HUES64 (cell line): ENCODE measurements around the gene BMP7.

Source experiments
- H3K27ac ChIP-seq: 2 replicates; pipeline ENCODE4 v1.7.0; 2013; ENCODE audit warnings: low read depth, low read length, inconsistent platforms
- H3K27me3 ChIP-seq: 2 replicates; pipeline ENCODE4 v1.6.1; 2013; ENCODE audit warnings: mild to moderate bottlenecking, low read length; ENCODE audit not compliant: insufficient read depth
- H3K36me3 ChIP-seq: 2 replicates; pipeline ENCODE4 v1.6.1; 2013; ENCODE audit warnings: mild to moderate bottlenecking, low read length; ENCODE audit not compliant: insufficient read depth
- H3K4me1 ChIP-seq: 2 replicates; pipeline ENCODE4 v1.6.1; 2013; ENCODE audit warnings: mild to moderate bottlenecking, low read length, moderate library complexity; ENCODE audit not compliant: insufficient read depth
- H3K4me3 ChIP-seq: 2 replicates; pipeline ENCODE4 v1.5.1; 2013; ENCODE audit warnings: mild to moderate bottlenecking, low read length, moderate library complexity
- H3K9ac ChIP-seq: 2 replicates; pipeline ENCODE4 v1.6.1; 2013; ENCODE audit warnings: mild to moderate bottlenecking, low read depth, low read length
- H3K9me3 ChIP-seq: 2 replicates; pipeline ENCODE4 v1.6.1; 2013; ENCODE audit warnings: low read depth, low read length; ENCODE audit not compliant: insufficient read depth
- WGBS: fragments of 150-250, 120-280 bp; methylation state at CpG from one replicate; pipeline ENCODE4 v1.1.7; 2013; ENCODE audit warnings: missing lambda C conversion rate; 5-methylcytosine and 5-hydroxymethylcytosine counted together

BMP7 gene

DNA sequence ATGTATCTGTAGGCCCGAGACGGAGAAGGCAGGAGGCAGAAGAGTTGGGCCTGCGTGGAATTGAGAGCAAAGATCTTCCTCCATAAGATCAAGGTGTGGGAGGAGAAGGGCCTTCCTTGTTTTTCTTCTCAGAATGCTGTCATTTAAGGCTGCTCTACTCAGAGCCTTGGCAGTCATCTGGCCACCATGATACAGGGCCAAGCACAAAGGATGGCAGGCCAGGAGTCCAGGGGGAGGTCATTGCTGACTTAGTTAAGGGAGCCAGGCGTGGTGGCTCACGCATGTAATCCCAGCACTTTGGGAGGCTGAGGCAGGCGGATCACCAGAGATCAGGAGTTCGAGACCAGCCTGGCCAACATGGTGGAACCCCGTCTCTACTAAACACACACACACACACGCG, 137.1 kb downstream of the BMP7 start:
- Histone ChIP-seq H3K4me1 (peaks cover 16% of the 10 kb centered on the region), H3K9me3 (no peaks in the 10 kb centered on the region), H3K9ac (no peak overlapping the region), H3K36me3 (no peaks in the 10 kb centered on the region), H3K4me3 (no peak overlapping the region), H3K27me3 (no peaks in the 10 kb centered on the region), H3K27ac (no peak overlapping the region)
- 98% methylated on average over 10 of the region's 10 CpGs for WGBS

DNA sequence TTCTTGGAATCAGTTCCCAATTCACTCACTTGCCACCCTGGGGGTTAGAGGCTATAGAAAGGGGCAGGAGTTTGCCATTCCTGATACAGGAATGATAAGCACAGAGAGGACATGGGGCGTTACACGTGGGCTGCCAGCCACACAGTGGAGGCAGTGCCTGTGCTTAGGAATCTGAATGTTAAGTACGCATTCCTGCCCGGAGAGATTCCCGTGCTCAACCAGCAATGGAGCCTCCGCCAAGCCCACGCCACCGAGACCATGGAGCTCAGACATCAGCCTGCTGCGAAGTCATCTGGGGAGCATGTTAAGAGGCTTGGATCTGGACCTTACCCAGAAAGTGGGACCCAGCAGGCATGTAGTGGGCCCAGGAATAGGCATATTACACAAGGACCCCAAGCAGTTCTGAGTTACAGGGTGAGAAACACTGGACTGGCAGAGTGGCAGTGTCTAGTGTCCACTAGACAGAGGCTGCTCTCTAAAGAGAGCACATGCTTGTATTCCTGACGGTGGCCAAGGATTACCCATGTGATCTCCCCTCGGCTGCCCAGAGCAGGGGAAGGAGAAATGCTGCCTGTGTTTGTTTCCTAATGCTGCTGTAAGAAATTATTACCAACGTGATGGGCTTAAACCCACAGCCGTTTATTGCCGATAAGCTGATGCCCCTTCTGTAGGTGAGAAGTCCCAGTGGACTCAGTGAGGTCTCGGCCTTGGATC, 138.2 kb downstream of the BMP7 start:
- Histone ChIP-seq H3K9me3 (no peaks in the 10 kb centered on the region), H3K4me3 (no peak overlapping the region), H3K27ac (no peak overlapping the region), H3K36me3 (no peaks in the 10 kb centered on the region), H3K4me1 (peaks cover 16% of the 10 kb centered on the region), H3K27me3 (no peaks in the 10 kb centered on the region), H3K9ac (no peak overlapping the region)
- 82% methylated on average over 15 of the region's 15 CpGs for whole genome bisulfite sequencing

DNA sequence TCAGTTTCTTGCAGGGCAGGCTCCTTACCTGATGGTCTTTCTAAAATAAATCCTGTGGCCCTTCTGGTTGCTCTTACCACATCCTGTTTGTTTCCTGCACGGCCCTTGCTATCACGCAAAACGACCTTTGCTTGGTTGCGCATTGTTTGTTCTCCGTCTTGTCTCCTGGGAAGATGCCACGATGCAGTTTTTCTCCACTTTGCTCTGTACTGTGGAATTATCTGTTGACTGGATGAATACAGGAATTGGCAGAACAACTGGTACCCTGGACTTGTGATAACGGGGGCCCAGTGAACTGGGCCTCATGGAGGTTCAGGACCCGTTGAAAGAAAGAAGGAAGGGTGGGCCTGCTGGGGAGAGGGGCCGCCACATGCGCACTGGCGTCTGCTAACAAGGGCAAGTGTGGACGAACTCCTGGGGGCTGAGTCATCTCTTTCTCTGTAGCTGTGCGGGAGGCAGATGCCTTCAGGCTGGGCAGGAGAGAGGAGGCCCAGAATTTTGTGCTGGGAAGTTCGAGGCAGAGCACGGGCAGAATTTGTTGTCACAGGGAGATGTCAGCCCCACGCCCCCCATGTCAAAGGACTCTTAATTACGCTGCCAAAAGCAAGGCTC, 139.9 kb downstream of the BMP7 start:
- Histone ChIP-seq H3K9me3 (no peaks in the 10 kb centered on the region), H3K4me3 (no peak overlapping the region), H3K36me3 (no peaks in the 10 kb centered on the region), H3K27ac (no peak overlapping the region), H3K27me3 (no peaks in the 10 kb centered on the region), H3K9ac (no peak overlapping the region), H3K4me1 (peaks cover 16% of the 10 kb centered on the region)
- 77% methylated on average over 17 of the region's 17 CpGs for WGBS

DNA sequence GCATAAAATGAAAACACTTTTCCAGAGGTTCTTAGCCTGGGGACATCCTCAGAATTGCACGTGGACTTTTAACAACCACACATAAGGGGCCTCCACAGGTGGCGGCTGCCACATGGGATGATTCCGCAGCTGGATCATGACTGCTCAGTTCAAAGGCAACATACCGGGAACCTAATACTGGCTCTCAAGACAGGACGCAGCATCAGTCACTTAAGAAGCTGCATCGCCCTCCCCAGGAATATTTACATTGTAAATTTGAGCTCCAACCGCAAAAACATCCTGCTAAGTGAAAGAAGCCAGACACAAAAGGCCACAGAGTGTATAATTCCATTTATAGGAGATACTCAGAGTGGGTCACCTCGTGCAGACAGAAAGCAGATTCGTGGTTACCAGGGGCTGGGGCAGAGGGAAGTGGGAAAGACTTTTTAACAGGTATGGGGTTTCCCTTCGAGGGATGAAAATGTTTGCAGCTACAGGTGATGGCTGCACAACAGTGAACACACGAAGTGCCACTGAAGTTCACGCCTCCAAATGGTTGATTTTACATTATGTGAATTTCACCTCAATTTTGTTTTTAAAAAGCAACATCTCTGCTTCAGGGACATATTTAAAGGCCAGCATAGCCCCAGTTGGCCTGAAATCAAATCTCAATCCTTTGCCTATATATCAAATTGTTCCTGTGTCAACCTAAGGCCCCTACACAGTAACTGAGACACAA, 141.5 kb downstream of the BMP7 start:
- Histone ChIP-seq H3K27me3 (no peaks in the 10 kb centered on the region), H3K9me3 (no peaks in the 10 kb centered on the region), H3K4me1 (peaks cover 16% of the 10 kb centered on the region), H3K36me3 (no peaks in the 10 kb centered on the region), H3K4me3 (no peak overlapping the region), H3K27ac (no peak overlapping the region), H3K9ac (no peak overlapping the region)
- 49% methylated on average over 12 of the region's 12 CpGs for WGBS

DNA sequence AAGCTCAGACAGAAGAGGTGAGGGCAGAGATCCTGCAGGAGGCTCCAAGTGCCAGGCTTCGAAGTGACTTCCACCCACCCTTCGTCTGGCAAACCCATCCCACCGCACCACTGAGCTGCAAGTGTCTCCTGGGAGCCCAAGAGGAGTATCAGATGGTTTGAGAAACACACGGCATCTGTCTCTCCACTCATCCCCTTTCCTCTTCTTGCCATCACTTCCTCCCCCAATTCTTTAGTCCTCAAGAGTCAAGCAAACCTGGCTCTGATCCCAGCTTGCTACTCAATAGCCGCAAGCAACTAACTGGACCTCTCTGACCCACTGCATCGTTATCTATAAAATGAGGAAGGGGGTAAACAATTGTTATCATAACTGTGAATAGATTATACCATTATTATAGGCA, 142.1 kb downstream of the BMP7 start:
- no peaks in the 10 kb centered on the region for H3K27me3 ChIP-seq
- H3K4me1 ChIP-seq: peaks cover 16% of the 10 kb centered on the region
- no peak overlapping the region for H3K9ac ChIP-seq
- H3K4me3 ChIP-seq: no peak overlapping the region
- no peak overlapping the region for H3K27ac ChIP-seq
- no peaks in the 10 kb centered on the region for H3K9me3 ChIP-seq
- H3K36me3 ChIP-seq: no peaks in the 10 kb centered on the region
- WGBS: 95% methylated on average over 6 of the region's 6 CpGs

DNA sequence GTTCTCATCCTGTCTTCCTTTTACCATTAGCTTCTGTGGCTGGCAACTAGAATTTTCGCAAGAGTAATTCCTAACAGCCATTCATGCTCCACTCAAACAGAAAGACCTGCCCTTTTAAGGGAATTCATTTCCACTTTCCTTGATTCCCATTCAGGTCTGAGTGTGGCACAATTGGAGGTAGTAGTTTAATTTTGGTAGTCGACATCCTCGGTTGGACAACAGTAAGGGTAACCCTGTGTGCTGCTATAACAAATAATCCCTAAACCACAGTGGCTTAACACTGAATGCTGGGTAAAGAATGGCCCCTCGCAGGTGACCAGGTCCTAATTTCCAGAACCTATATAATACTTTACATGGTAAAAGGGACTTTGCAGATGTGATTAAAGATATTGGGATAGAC, 142.9 kb downstream of the BMP7 start:
- Histone ChIP-seq H3K9ac (no peak overlapping the region), H3K27ac (no peak overlapping the region), H3K4me3 (no peak overlapping the region), H3K27me3 (no peaks in the 10 kb centered on the region), H3K4me1 (peaks cover 16% of the 10 kb centered on the region), H3K9me3 (no peaks in the 10 kb centered on the region), H3K36me3 (no peaks in the 10 kb centered on the region)
- WGBS: 99% methylated on average over 3 of the region's 4 CpGs

DNA sequence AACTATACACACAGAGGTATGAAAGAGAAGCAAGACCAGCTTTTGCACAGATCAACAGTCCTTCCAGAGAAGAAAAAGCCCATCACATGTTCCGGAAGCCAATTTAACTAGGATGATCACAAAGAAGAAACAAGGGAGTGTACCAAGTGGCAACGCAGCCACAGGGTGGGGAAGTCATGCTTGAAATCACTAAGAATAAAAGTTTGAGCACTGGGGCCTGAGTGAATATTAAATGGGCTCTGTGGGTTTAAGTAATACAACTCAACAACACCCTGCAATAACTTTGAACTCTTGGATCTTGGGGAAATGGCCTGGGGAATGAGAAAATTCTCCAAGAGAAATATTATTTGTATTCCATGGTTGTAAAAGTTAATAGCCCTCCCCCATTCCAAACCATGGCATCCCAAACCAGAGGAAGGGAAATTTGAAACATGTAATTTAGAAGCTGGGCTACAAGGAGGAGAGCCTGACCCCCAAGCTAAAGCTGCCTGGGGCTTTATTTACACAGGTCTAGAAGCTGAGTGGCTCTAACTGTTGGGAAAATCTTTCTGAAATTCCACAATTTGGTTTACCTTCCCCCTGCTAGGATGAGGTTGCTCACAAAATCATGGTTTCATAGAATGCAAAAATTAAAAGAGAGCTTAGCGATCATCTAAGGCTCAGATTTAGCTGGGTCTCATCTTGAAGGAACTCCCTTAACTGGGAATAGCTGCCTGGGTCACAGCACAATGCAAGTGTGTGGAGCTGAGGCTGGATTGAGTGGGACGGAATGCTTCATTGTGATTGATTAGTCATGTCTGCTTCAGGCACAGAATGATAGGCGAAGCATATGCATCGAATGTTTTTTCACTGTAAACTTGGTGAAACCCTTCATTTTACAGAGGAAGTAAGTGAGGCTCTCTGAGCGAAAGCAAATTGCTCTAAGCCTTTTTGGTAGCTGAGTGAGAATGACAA, 143.6 kb downstream of the BMP7 start:
- 91% methylated on average over 7 of the region's 7 CpGs for WGBS
- H3K4me1 ChIP-seq: peaks cover 16% of the 10 kb centered on the region
- no peaks in the 10 kb centered on the region for H3K9me3 ChIP-seq
- H3K27me3 ChIP-seq: no peaks in the 10 kb centered on the region
- no peak overlapping the region for H3K9ac ChIP-seq
- H3K27ac ChIP-seq: no peak overlapping the region
- no peak overlapping the region for H3K4me3 ChIP-seq
- no peaks in the 10 kb centered on the region for H3K36me3 ChIP-seq

DNA sequence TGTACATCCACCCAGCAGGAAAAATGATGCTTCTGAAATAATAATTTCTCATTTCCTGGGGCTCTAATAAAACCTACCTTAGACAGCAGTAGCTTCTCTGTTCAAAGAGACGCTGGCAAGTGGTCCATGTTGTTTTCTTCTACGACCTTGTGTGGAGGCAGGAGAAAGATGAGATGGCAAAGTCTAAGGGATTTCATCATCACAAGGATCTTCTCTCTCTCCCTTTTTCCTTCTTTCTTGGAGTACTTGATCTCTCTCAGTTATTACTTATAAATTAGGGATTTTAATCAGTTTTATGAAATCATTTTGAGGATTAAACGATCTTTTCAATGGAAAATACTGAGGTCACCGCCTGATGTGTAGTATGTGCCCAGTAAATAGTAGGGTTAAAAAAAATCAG, 147.5 kb downstream of the BMP7 start:
- H3K27ac ChIP-seq: no peak overlapping the region
- no peak overlapping the region for H3K9ac ChIP-seq
- H3K36me3 ChIP-seq: no peaks in the 10 kb centered on the region
- 93% methylated on average over 4 of the region's 4 CpGs for WGBS
- no peaks in the 10 kb centered on the region for H3K27me3 ChIP-seq
- H3K4me1 ChIP-seq: no peaks in the 10 kb centered on the region
- H3K9me3 ChIP-seq: no peaks in the 10 kb centered on the region
- H3K4me3 ChIP-seq: no peak overlapping the region
